NOMO-1 (cell line): ENCODE measurements around the gene P2RX1.

Source experiments
- DNase-seq, 2 experiments: peaks; one replicate each; lab custom pipeline; 2025; ENCODE audit not compliant: unreplicated experiment in 2 of 2; lab: John Stamatoyannopoulos, UW

The P2RX1 gene

DNA sequence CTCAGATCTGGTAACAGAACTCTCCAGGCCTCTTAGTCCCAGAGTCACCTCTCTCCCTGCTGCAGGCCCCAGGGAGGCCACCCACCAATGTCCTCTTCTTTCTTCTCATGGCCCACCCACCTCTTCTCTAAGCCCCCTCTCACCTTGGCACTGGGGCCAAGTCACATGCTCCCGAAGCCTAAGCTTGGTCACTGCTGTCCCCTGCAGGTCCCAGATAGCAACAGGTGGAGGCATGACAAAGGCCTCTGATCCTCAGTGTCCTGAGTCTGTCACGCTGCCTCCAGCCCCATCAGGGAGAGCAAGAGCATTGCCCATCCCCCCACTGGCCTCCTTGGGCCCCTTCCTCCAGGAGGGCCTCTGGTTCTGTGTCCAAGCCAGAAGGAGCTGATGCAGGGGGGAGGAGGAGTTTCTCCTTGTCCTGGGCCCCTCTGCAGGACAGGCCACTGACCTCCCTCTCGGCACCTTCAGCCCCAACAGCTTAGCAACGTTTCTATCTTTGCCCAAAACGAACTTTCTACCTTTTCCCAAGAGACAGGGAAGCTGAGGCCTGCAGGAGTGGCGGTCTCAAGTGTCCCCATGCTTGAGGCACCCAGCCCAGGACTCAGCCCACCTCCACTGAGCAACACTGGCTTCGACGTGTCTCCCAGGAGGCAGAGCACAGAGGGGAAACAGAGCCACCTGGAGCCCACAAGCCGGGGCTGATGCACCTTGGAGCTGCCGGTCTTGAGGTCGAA is 8.6 kb downstream of the P2RX1 start:
- no peak for DNase-seq

- no peak for DNase-seq
These were observed 9.4 kb downstream of the P2RX1 start for GRCh38 chr17:3906881-3907280.

DNA sequence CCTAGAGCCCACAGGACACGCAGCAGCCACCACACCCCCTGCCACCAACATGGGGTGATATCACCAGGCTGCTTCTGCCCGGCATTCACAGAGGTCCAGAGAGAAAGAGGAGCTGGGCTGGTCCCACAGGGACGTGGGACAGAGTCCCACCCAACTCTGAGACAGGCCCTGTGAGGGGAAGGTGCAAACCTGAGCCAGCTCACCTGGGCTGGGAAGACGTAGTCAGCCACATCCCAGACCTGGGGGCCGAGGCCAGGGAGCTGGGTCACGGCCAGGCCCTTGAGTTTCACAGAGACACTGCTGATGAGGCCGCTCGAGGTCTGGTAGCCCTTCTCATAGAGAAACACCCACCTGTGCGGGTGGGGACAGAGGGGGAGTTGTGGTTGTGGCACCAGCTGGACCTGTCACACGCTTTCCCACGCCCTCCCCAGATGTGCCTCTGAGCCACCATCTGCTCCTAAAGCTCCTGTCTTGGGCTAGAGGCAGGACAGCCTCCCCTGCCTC is 11.2 kb downstream of the P2RX1 start:
- no peak for DNase-seq

- DNase-seq: no peak
These were observed 11.8 kb downstream of the P2RX1 start for GRCh38 chr17:3904501-3904900.

DNA sequence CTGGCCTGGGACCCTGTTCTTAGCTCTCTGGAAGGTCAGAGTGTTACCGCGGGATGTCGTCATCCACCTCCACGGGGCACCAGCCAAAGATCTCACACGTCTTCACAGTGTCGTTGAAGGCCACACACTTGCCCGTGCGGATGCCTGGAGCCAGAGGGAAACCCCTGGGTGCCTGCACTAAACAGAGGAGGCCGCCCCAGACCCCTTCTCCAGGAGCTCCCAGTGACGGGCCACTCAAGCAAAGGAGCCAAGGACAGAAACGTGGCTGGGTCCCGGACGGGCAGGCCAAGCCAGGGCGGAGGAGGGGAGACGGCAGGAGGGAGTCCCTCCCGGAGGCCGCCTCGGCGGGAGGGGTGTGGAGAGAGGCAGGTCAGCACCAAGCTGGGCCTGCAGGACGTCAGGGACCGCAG is 12.4 kb downstream of the P2RX1 start:
- no peak for DNase-seq

DNA sequence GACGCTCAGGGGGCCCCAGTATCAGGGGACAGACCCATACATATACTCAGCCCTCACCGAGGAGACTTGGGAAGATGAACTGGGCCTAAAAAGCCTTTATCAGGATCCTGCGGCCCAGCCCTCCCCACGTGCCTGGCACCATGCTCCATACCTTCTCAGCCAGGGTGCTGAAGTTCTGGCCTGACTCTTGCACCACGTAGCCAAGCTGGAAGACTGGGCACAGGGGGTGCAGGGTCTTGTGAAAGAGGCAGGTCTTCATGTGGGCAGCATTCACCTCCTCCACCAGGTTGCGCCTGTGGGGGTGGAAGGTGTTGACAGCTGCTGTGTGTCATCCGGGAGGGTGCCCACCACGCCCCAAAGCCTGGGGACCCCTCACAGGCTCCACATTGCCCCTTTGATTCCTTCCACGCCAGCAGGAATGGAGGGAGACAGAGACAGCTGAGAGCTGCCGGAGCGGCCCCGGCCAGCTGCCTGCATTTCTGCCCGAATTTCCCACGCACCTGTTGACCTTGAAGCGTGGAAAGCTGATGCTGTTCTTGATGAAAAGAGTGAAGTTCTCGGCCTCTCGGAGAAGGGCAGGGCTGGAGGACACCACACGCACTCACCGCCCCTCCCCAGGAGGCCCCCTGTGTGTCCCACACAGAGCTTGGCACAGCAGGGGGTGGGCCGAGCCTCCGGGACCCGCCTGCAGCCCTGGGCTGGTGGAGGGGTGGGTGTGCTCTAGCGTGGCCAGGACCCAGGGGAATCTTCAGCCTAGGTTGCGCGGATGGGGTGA is 13.0 kb downstream of the P2RX1 start:
- no peak for DNase-seq

- DNase-seq: no peak
These were observed 15.6 kb downstream of the P2RX1 start for GRCh38 chr17:3900646-3901045.

DNA sequence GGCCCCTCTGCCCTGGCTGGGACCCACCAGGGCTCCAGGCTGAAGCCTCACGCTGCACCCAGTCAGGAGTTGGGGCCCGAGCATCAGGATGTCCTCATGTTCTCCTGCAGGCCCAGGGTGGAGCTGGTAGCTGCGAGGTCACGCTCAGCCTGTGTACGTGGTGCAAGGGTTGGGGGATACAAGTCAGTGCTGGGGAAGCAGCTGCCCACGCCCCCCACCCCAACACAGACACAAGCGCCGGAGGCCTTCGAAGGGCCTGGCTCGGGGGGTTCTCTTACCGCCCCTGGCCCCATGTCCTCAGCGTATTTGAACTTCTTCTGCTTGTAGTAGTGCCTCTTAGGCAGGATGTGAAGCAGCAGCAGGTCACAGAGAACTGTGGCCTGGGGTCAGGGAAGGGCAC is 18.5 kb downstream of the P2RX1 start:
- no peak for DNase-seq

GRCh38 chr17:3896968-3897235 is 19.4 kb downstream of the P2RX1 start:
- no peak for DNase-seq

DNA sequence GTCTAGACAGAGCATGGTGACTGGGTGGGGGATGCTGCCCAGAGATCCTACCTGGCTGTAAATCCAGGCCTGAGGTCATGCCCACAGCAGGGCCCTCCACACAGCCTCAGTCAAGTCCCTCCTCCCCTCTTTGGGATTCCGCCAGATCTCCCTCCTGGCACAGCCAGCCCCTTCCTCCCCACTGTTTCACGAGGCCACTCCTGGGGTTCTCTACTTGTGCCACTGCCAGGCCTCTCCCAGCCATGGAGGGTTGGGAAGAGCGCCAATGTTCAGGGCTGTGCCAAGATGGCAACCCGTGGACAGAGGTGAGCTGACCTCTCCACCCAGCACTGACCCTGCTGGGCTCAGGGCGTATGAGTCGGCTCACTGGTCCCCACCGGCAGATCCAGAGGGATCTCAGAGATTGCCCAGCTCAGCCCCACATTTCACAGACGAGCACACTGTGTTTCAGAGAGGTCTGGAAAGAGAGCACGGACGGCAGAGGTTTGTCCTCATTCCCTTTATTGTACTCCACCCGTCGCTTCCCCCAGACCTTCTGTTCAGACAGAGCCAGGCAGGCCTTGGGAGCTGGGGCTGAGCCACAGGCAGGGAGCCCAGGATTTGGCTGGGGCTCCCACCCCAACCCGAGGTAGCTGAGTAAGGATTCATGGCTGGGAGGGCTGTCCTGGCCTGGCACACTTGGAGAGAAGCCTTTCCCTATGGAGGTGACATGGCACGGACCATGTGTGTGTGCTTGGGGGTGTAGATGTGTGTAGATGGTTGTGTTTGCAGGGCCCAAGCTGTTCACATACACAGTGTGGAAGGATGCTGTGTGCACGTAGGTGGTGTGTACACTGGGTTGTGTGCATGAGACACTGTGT is 19.9 kb downstream of the P2RX1 start:
- DNase-seq: no peak

DNA sequence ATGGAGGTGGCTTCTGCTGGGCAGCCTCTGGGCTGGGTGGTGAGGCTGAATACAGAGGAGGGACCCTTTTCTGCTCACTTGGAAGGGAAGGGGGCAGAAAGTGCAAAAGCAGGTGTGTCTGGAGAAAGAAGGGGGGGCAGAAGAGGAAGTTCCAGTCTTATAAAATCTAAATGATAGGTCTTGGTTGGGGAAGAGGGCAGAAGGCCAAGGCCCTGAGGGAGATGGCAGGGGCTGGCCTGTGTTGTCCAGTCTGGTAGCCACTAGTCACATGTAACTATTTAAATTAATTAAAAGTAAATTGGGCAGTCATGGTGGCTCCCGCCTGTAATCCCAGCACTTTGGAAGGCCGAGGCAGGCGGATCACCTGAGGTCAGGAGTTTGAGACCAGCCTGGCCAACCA is 20.9 kb downstream of the P2RX1 start:
- peak in 1 of 2 experiments; percentile 2 for DNase-seq

GRCh38 chr17:3894911-3895343 is 21.3 kb downstream of the P2RX1 start:
- DNase-seq: peak; percentile 20 to 45

DNA sequence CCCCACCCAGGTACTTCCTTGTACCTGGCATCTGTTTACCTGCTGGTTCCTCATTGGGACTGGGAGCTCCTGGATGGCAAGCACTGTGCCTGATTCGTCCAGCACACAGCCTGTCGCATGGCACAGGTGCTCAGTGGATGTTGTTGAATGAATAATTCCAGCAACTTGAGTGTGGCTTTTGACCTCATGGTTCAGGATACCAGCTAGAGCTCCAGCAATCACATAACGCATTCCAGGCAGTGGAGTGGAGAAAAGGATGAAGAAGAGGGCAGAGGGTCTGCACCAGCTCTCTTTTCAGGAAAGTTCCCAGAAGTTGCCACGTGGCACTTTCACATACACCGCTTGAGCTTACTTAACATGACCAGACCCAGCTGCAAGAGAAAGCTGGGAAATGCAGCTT is 22.1 kb downstream of the P2RX1 start:
- DNase-seq: no peak

DNA sequence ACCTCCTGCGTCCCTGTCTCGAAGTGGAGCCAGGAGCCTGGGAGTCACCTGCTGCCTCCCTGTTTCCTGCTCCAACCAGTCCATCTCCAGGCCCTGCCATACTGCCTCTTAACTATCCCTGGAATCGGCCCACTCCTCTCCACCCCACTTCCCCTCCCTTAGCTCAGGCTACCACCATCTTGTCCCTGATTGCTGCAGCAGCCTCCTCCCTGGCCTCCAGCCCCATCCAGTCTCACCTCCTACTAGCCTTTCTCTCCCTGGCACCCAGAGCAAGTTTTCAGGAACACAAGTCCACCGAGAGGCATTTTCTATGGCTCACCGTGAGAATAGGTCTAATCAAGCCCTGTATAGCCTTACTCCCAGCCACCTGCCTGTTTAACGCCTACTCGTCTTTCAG is 22.5 kb downstream of the P2RX1 start:
- DNase-seq: no peak

DNA sequence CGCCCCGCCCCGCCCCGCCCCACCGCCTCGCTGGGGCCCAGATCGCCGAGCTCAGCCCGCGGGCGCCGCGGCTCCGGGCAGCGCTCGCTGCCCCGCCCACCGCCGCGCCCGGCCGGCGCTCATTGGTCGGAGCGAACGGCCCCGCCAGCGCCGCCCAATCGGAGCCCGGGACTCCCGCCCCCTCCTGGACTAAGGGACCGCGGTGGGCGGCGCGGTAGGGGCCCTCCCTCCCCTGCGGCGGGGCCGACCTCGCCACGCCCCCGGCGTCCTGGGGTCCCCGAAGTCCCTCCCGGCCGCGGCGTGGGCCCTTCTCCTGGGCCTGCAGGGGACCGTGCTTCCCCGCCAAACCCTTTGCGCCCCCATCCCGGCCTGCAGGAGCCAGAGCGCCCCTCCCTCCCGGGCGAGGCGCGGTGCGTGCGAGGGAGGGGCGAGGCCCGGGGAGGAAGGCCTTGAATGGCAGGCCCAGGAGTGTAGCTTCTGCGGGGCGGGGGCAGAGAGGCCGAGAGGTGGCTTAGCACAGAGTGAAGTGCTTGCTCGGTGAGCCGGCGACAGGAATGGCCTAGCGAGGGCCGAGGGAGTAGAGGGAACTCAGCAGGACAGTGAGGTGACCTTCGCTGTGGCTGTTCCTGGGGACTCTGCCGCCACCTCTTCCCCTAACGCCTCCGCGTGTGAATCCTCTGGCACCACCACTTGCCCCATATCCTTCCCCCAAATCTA is 23.1 kb downstream of the P2RX1 start, which contains the start of gene CAMKK1:
Gene CAMKK1 (minus strand): TSS at position 51 of the 717 bp plus-strand sequence. CDS start 7,366 bp downstream, outside the sequence.
- DNase-seq: peak; percentile 88 to 95

GRCh38 chr17:3892095-3892998 is 23.9 kb downstream of the P2RX1 start:
- peak; percentile 47 to 52 for DNase-seq

DNA sequence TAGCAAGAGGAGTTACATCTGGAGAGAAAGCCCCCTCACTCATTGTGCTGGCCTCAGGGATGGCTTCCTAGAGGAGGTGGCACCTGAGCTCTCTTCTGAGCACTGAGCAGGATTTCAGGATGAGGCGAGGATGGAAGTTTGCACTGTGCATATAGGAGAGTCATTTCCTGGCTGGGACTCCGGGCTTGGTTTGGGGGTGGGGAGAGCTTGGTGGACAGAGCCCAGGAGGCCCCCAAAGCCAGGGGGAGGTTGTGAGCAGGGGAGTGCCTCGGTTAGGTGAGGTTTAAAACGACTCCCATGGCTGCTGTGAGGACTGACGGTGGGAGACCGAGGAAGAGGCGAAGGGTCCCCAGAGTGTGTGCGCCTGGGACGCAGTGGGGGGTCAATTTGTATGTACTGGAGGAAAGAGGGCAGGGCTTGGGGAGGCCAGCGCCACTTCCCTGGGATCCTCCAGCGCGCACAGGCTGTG is 24.6 kb downstream of the P2RX1 start:
- DNase-seq: no peak

DNA sequence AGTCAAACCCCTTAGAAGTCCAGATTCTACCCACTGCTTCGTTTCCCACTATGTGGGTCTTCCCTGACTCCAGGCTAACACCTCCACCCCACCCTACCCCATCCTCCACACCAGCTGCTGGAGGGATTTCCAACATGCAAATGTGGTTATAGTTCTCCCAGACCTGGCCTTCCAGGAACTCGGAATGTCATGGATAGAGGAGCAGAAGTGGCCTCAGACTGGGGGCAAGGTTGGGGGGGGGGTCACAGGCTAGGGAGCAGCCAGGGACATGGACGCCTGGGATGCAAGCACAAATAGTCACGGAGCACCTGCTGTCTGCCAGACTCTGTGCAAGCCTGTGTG is 25.4 kb downstream of the P2RX1 start:
- no peak for DNase-seq

DNA sequence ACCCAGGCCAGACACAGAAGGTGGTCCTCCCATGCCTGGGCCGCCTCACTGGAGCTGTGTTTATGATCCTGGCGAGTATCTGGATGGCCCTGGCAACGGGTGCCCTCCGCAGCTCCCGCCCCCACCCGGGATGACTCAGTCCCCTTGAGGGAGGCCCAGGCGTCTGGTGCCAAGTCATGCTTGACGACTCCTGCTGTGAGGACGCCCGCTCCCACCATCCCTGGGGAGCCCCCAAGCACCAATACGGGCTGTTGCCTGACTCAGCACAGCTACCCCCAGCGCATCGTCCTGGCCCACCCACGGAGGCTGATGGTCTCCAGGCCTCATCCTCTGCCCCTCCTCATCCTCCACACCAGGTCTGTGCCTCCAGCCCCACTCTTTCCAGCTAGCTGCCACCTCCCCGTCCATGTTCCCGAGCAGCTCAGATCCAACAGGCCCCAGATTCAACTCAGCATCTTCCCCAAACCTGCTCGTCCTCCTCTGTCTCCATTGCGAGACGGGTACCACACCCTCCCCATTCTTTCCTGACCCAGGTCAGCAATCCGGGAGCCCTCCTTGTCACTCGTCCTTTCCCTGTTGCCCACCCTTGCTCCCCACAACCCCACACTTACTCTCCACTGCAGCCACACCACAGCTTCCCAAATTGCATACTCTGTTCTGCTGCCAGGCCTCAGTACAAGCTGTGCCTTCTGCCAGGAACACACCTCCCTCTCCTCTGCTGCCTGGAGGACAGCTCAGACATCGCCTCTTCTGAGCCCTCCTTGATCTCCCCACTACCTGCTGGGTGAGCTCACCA is 26.0 kb downstream of the P2RX1 start:
- no peak for DNase-seq
